ENCODE measurements around the gene SLC16A7. TPM values are rescaled to one million over a fixed set of nuclear protein-coding genes. Genes with fewer than 3 reads are reported as not detected.

Gene SLC16A7
- total RNA-seq, 4 donors from 2014 or later: 18.2 to 71.4 (median 45.0) TPM

GRCh38 chr12:59575826-59576225 lies 20.0 kb upstream of the SLC16A7 start:
- no peaks in the 10 kb centered on the region for H3K36me3 ChIP-seq
- H3K27me3 ChIP-seq: no peaks in the 10 kb centered on the region
- WGBS, 2 donors (ENCODE audit: low coverage in 1 of 2): 87 to 100% methylated on average over 1 to 2 of the region's 2 CpGs
- ATAC-seq: no peak
- H3K4me1 ChIP-seq: peaks cover 0 to 5% (median 0%) of the 10 kb centered on the region in 3 donors
- no peaks in the 10 kb centered on the region for H3K9me3 ChIP-seq
- no peak overlapping the region for H3K4me3 ChIP-seq
- TF ChIP-seq EP300 (IDR thresholded peaks at IDR 0.05) (no peak), POLR2A (IDR thresholded peaks at IDR 0.05) (no peak), CTCF (IDR thresholded peaks at IDR 0.05) (no peak), POLR2AphosphoS5 (IDR thresholded peaks at IDR 0.05) (no peak)
- no peak overlapping the region for H3K27ac ChIP-seq

GRCh38 chr12:59578254-59578653 lies 17.6 kb upstream of the SLC16A7 start:
- Histone ChIP-seq H3K27ac (no peak overlapping the region), H3K4me3 (no peak overlapping the region), H3K27me3 (no peaks in the 10 kb centered on the region), H3K36me3 (no peaks in the 10 kb centered on the region), H3K4me1 (peaks cover 0 to 5% (median 0%) of the 10 kb centered on the region in 3 donors), H3K9me3 (no peaks in the 10 kb centered on the region)
- 85 to 89% methylated on average over 1 of the region's 1 CpG for WGBS, 2 donors (ENCODE audit: low coverage in 1 of 2)
- ATAC-seq: no peak
- no peak for TF ChIP-seq POLR2A (IDR thresholded peaks at IDR 0.05)
- no peak for TF ChIP-seq EP300 (IDR thresholded peaks at IDR 0.05)
- TF ChIP-seq POLR2AphosphoS5 (IDR thresholded peaks at IDR 0.05): no peak

- Histone ChIP-seq H3K36me3 (no peaks in the 10 kb centered on the region), H3K9me3 (no peaks in the 10 kb centered on the region), H3K4me1 (peaks cover 0 to 5% (median 0%) of the 10 kb centered on the region in 3 donors), H3K4me3 (no peak overlapping the region), H3K27ac (no peak overlapping the region), H3K27me3 (no peaks in the 10 kb centered on the region)
- 69% methylated on average over 2 of the region's 2 CpGs; no CpG with 5 or more reads in 1 of the 2 donors for WGBS, 2 donors (ENCODE audit: low coverage in 1 of 2)
- TF ChIP-seq POLR2AphosphoS5 (IDR thresholded peaks at IDR 0.05): no peak
- no peak for TF ChIP-seq POLR2A (IDR thresholded peaks at IDR 0.05)
- no peak for TF ChIP-seq CTCF (IDR thresholded peaks at IDR 0.05)
- no peak for TF ChIP-seq EP300 (IDR thresholded peaks at IDR 0.05)
- no peak for ATAC-seq
These were observed 16.2 kb upstream of the SLC16A7 start for GRCh38 chr12:59579631-59580030.

DNA sequence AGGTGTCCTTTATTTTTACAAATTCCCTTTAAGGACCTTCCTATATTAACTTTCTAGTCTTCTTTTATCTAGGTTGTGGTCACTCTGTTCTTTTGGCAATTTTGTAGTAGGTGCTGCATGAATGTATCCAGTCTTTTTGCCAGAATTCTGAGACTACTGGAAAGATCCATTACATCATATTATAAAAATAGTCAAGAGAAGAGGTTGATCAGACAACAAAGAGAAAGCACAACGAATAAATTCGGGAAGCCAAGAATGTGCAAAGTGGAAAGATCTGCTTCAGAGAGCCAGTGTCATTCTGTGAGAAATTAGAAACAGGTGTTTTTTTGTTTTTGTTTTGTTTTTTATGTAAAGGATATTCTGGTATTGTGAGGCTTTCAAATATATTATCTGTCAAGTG lies 15.8 kb upstream of the SLC16A7 start:
- H3K4me3 ChIP-seq: no peak overlapping the region
- H3K27me3 ChIP-seq: no peaks in the 10 kb centered on the region
- no peak for TF ChIP-seq CTCF (IDR thresholded peaks at IDR 0.05)
- TF ChIP-seq POLR2AphosphoS5 (IDR thresholded peaks at IDR 0.05): no peak
- TF ChIP-seq EP300 (IDR thresholded peaks at IDR 0.05): no peak
- no peak for TF ChIP-seq POLR2A (IDR thresholded peaks at IDR 0.05)
- 8 to 23% methylated on average over 2 of the region's 2 CpGs for WGBS, 2 donors (ENCODE audit: low coverage in 1 of 2)
- peaks cover 0 to 5% (median 0%) of the 10 kb centered on the region in 3 donors for H3K4me1 ChIP-seq
- ATAC-seq: no peak
- no peaks in the 10 kb centered on the region for H3K36me3 ChIP-seq
- no peak overlapping the region for H3K27ac ChIP-seq
- H3K9me3 ChIP-seq: no peaks in the 10 kb centered on the region

GRCh38 chr12:59583003-59583712 lies 12.7 kb upstream of the SLC16A7 start:
- Histone ChIP-seq H3K9me3 (no peaks in the 10 kb centered on the region), H3K4me3 (no peak overlapping the region), H3K36me3 (no peaks in the 10 kb centered on the region), H3K4me1 (peaks cover 0 to 5% (median 0%) of the 10 kb centered on the region in 3 donors), H3K27me3 (no peaks in the 10 kb centered on the region), H3K27ac (no peak overlapping the region)
- TF ChIP-seq EP300 (IDR thresholded peaks at IDR 0.05) (no peak), POLR2A (IDR thresholded peaks at IDR 0.05) (no peak), POLR2AphosphoS5 (IDR thresholded peaks at IDR 0.05) (no peak), CTCF (IDR thresholded peaks at IDR 0.05) (no peak)
- ATAC-seq: no peak
- 75% methylated on average over 1 of the region's 1 CpG for WGBS, 2 donors (ENCODE audit: low coverage in 1 of 2)
